Upper lobe of left lung (tissue), 4 donors: Measurements from ENCODE around the gene AQP12B.
"Not testable (repeated sequence)": the region's sequence is repeated elsewhere in the genome, so short reads cannot be mapped to it uniquely, and the experiment has no call there.

Experiments used
- CTCF ChIP-seq, 6 experiments: fragments of 450-650 bp in 4 of 6; fragments of 200-600 bp in 2 of 6; sonication (generic) in 2 of 6; IDR thresholded peaks; one replicate each; pipeline ENCODE4 v1.5.1; 2016 to 2019; ENCODE audit warnings: antibody characterized with exemption in 6 of 6
- EP300 ChIP-seq, 4 donors: sonication (generic); formaldehyde crosslinking; IDR thresholded peaks; one replicate each; pipeline ENCODE4 v1.5.1; 2017; ENCODE audit warnings: antibody characterized with exemption in 4 of 4, control low read depth in 2 of 4
- POLR2A ChIP-seq, 4 donors: fragments of 450-650 bp; IDR thresholded peaks; one replicate each; pipeline ENCODE4 v1.5.1; 2016 to 2017; ENCODE audit warnings: antibody characterized with exemption in 4 of 4, mild to moderate bottlenecking in 2 of 4
- POLR2AphosphoS5 ChIP-seq, 2 donors: sonication (generic); formaldehyde crosslinking; IDR thresholded peaks; one replicate each; pipeline ENCODE4 v1.5.1; 2017; ENCODE audit warnings: antibody characterized with exemption in 2 of 2

GRCh38 chr2:240678043-240678442, 4.6 kb downstream of the AQP12B start:
- not testable (repeated sequence) for TF ChIP-seq POLR2AphosphoS5, CTCF, EP300, POLR2A (IDR thresholded peaks at IDR 0.05)
